LNCaP clone FGC (cell line): ENCODE results near the gene NRXN2.

Experiments
- DNase-seq: peaks from one replicate; pipeline ENCODE4 v3.0.0-alpha.2; 2011; ENCODE audit warnings: low read depth
- H3K4me3 ChIP-seq: 2 replicates; pipeline ENCODE4 v1.5.1; 2011; ENCODE audit warnings: mild to moderate bottlenecking, low read depth, low read length, control low read depth
- CTCF ChIP-seq: IDR thresholded peaks from 2 replicates; pipeline ENCODE4 v1.5.1; 2012; ENCODE audit warnings: mild to moderate bottlenecking; ENCODE audit not compliant: control insufficient read depth, insufficient read depth; ENCODE audit errors: extremely low read depth

NRXN2 gene

DNA sequence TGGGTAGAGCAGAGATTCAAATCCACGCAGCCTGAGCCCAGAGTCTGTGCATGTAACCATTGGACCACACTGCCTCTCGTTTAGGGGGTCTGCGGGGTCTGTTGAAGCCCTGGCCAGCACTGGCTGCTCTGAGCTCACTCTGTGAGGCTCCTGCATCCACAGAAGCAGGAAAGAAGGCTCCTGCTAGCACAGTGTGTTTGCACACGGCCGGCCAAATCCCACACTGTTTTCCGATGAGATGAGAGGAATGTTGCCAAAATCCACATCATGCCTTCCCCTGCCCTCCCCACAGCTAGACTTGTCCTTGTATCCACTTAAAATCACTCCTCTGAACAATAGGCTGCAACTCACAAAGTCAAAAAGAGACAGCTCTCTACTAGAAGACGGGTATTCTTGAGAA, 142.6 kb downstream of the NRXN2 start:
- no peak for TF ChIP-seq CTCF
- no peak overlapping the region for H3K4me3 ChIP-seq
- peak; percentile 47 for DNase-seq

DNA sequence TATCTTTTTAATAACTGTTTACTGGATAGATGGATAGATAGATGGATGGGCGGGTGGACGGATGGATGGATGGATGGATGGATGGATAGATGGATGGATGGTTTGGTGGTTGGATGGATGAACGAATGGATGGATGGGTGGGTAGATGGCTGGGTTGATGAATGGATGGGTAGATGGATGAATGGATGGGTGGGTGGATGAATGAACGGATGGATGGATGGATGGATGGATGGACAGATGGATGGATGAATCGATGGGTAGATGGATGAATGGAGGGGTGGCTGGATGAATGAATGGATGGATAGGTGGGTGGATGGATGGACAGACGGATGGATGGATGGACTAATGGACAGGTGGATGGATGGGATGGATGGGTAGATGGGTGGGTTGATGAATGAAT, 145.8 kb downstream of the NRXN2 start:
- no peak overlapping the region for H3K4me3 ChIP-seq
- TF ChIP-seq CTCF: no peak
- DNase-seq: no peak

DNA sequence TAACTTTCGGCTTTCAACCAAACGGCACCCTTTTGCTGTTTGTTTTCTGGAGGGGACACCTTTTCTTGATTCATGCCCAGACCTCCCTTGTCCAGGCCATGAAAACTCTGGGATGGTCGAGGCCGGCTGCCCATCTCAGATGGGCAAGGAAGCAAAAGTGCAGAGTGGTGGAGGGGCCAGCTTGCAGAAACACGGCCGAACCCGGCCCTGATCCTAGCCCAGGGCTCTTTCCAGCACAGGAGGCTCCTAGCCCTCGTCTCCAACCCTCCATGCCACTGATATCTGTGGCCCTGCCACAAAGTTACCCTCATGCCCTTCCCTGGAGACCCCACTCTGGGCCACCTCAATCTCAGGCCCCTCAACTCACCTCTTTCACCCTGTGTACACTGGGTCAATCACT, 150.9 kb downstream of the NRXN2 start:
- TF ChIP-seq CTCF: no peak
- no peak for DNase-seq
- no peak overlapping the region for H3K4me3 ChIP-seq

- DNase-seq: no peak
- TF ChIP-seq CTCF: no peak
Measured at GRCh38 chr11:64571410-64572091, 151.4 kb downstream of the NRXN2 start.

DNA sequence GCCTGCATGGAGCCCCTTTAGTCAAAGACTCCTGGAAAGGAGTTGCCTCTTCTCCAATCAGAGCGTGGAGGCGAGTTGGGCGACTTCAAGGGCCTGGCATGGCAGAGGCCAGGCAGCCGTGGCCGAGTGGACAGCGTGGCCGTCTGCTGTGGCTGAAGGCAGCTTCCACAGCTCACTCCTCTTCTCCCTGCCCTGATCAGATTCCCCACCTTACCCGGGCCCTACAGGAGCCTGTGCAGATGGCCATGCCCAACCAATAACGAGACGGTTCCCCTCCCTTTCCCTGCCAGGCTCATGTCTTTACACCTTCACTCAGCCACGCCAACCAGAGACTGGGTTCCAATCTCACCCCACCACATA, 152.0 kb downstream of the NRXN2 start:
- TF ChIP-seq CTCF: no peak
- no peak overlapping the region for H3K4me3 ChIP-seq
- no peak for DNase-seq

More at GRCh38 chr11:64571410-64572091, 151.4 kb downstream of the NRXN2 start:
- H3K4me3 ChIP-seq: no peak overlapping the region

DNA sequence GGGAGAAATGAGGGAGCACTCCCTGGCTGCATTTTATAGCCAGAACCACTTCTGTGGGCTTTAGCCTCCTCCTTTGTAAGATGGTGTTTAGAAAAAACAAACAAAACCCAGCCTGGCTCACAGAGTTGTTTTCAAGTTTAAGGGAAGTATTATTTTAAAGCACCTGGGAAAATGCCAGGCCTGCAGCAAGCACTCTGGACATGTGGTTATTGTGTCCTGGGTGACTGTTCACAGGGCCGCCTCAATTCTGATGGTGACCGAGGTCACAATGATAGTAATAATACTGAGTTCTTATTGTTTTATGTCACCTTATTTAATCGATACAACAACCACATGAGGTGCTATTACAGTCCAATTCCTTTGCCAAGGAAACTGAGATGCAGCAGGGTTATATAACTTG, 152.7 kb downstream of the NRXN2 start:
- no peak for TF ChIP-seq CTCF
- H3K4me3 ChIP-seq: no peak overlapping the region
- no peak for DNase-seq

DNA sequence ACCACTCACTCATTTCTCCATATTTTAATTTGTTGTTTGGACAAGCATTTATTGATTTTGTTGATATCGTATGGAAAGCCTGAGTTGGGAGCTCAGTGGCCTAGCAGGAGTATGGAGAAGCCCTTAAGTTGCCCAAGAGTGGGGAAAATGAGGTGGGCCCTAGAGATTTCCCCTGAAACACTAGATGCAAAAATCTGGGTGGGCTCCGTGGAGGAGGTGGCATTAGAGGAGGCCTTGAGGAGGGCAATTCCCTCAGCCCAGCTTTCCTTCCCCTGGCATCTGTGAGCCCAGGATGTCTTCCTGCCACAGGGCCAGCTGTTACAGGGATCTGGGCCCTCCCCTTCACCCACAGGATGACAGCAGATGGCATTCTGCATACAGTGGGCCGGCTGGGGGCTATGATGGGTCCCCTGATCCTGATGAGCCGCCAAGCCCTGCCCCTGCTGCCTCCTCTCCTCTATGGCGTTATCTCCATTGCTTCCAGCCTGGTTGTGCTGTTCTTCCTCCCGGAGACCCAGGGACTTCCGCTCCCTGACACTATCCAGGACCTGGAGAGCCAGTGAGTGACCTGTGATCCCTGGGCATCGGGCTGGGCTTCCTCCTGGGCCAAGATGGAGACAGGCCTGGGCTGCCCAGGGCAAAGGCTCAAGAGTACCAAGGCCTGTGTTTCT, 153.6 kb downstream of the NRXN2 start:
- no peak for DNase-seq
- H3K4me3 ChIP-seq: no peak overlapping the region
- no peak for TF ChIP-seq CTCF
